ENCODE data around the gene RPS23.

- no peak for TF ChIP-seq CTCF (IDR thresholded peaks at IDR 0.05; ENCODE audit: insufficient read depth, low read length, poor library complexity, severe bottlenecking)
- TF ChIP-seq EZH2phosphoT487 (conservative IDR thresholded peaks at IDR 0.05; ENCODE audit: low read length): no peak
Observed at GRCh38 chr5:82244854-82245635, 33.1 kb downstream of the RPS23 start.

Data from SU-DHL-6 (cell line).